Stimulated activated CD4-positive, alpha-beta T cell treated with anti-CD3 and anti-CD28 coated beads, Interleukin-4, amount 100 ng/mL, for 1 hour (primary cell): ENCODE results near the gene CDC20.

Experiments used
- DNase-seq: peaks from one replicate; pipeline ENCODE4 v3.0.0-alpha.2; 2020

Gene CDC20

DNA sequence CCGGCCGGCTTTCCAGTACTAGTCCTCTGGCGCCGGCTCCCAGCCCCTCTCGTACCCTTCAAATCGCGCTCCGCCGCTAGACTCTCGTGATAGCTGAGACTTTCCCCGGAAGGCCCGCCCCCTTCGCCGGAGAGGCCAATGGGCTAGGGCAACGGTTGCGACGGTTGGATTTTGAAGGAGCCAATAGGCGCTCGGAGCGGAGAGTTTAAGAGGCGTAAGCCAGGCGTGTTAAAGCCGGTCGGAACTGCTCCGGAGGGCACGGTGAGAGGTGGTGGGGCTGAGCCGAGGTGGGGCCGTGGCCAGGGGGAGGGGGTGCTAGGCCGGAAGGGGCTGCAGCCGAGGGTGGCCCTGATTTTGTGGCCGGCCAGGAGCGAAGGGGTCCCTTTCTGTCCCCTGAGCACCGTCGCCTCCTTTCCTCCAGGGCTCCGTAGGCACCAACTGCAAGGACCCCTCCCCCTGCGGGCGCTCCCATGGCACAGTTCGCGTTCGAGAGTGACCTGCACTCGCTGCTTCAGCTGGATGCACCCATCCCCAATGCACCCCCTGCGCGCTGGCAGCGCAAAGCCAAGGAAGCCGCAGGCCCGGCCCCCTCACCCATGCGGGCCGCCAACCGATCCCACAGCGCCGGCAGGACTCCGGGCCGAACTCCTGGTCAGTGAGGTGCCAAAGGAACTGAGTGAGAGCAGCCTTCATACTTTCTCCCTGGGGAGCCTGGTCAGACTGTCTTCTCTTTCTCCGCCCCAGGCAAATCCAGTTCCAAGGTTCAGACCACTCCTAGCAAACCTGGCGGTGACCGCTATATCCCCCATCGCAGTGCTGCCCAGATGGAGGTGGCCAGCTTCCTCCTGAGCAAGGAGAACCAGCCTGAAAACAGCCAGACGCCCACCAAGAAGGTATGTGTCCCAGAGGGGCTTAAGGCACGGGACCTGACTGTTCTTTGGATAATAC is at the start of gene CDC20:
TSS of gene CDC20 (plus strand) at position 236 of the 948 bp plus-strand sequence. CDS start at position 471, 235 bp downstream.
- peak; percentile 99 for DNase-seq

DNA sequence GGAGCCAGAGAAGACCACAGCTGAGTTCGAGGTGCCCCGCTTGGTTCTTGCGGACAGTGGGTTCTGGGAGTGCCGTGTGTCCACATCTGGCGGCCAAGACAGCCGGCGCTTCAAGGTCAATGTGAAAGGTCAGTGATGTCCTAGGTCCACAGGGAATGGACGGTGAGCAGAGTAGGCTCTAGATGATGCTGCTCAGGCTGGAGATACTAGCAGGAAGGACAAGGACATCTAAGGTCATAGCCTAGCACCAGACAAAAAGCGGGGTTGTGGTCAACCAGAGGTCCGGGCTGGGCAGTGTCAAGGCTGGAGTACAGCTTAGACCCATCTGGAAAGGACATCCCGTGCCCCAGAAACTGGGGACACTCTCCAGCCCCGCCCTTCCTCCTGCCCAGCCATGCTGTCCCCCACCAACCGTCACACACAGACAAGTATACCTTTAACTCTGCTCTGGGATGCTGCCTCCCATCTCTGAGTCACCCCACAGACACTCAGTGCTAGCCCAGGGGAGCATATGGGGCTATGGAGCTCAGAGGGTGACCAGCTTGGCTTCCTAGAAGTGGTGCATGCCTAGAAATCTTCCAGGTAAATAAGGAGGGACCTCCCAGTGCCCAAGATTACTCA is 49.3 kb upstream of the CDC20 start:
- DNase-seq = no peak

DNA sequence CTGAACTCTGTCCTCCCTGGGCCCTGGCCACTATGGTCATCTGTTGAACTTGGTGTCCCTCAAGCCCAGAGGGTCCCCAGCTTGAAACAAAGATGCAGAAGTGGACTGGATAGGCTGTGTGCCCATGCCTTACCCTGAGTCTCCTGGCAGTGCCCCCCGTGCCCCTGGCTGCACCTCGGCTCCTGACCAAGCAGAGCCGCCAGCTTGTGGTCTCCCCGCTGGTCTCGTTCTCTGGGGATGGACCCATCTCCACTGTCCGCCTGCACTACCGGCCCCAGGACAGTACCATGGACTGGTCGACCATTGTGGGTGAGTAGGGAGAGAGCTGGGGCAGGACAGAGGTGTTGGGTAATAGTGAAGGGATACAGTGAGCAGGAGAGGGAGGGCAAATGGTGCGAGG is 47.3 kb upstream of the CDC20 start:
- no peak for DNase-seq

DNA sequence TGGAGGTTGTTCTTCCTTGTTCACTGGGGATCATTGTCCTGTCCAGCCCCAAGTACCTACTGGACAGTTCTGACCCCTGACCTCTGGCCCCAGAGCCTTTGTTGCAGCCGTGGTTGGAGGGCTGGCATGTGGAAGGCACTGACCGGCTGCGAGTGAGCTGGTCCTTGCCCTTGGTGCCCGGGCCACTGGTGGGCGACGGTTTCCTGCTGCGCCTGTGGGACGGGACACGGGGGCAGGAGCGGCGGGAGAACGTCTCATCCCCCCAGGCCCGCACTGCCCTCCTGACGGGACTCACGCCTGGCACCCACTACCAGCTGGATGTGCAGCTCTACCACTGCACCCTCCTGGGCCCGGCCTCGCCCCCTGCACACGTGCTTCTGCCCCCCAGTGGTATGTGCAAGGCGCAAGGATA is 46.6 kb upstream of the CDC20 start:
- DNase-seq = no peak

DNA sequence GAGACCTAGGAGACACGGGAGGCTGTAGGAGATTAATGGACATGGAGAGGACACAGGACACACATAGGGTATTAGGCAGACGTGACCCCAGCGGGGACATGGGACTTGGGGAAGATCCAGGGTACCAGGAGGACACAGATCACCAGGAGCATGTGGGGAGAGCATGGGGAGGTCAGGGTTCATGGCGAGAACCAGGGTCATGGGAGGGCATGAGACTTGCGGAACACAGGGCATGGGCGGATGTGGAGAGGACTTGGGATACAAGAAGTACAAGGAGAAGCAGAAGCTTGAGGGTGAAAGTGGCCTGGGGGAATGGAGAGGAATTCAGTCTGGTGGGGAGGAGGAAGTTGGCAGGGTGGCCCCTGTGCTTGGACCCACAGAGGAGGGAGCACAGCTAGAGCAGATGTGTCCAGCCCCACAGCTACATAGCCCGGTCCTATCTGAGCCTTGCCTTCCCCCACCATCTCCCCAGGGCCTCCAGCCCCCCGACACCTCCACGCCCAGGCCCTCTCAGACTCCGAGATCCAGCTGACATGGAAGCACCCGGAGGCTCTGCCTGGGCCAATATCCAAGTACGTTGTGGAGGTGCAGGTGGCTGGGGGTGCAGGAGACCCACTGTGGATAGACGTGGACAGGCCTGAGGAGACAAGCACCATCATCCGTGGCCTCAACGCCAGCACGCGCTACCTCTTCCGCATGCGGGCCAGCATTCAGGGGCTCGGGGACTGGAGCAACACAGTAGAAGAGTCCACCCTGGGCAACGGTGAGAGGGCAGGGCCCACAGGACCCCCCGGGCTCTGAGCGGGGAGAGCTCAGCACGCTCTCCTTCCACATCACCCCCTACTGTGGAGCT is 45.9 kb upstream of the CDC20 start:
- DNase-seq = no peak

DNA sequence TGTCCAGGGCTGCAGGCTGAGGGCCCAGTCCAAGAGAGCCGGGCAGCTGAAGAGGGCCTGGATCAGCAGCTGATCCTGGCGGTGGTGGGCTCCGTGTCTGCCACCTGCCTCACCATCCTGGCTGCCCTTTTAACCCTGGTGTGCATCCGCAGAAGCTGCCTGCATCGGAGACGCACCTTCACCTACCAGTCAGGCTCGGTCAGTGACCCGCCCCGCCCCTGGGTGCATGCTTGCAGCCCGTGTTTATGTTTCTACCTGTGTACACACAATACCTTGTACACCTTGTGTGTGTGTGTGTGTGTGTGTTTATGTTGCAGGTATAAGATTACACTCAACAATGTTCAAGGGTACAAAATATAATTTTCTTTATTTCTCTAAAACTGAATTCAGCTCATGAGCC is 45.0 kb upstream of the CDC20 start:
- no peak for DNase-seq

DNA sequence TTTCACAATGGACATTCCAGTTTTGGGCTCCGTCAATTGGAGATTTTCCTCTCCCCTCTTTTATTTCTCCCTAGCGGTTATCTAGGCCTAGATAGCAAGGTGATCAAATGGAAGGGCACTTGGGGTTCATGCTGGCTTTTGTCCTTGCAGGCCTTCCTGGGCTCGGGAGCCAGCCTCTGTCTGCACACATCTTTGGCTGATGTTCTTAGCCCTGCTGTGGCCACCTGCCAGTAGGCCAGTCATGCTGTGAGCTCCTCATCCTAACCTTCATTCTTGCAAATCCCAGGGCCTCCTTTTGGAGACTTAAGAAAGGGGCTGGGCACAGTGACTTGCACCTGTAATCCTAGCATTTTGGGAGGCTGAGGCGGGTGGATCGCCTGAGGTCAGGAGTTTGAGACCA is 44.5 kb upstream of the CDC20 start:
- no peak for DNase-seq

DNA sequence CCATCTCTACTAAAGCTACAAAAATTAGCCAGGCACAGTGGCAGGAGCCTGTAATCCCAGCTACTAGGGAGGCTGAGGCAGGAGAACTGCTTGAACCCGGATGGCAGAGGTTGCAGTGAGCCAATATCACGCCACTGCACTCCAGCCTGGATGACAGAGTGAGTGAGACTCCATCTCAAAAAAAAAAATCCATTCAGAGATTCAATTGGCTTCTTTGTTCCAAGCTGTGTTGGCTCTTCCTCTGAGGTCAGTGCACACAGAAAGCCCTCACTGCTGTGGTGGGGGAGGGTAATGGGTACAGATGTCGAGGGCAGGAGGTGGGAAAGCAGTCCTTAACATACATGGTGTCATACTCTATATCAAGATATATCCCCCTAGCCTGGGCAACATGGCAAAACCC is 43.3 kb upstream of the CDC20 start:
- DNase-seq = no peak

DNA sequence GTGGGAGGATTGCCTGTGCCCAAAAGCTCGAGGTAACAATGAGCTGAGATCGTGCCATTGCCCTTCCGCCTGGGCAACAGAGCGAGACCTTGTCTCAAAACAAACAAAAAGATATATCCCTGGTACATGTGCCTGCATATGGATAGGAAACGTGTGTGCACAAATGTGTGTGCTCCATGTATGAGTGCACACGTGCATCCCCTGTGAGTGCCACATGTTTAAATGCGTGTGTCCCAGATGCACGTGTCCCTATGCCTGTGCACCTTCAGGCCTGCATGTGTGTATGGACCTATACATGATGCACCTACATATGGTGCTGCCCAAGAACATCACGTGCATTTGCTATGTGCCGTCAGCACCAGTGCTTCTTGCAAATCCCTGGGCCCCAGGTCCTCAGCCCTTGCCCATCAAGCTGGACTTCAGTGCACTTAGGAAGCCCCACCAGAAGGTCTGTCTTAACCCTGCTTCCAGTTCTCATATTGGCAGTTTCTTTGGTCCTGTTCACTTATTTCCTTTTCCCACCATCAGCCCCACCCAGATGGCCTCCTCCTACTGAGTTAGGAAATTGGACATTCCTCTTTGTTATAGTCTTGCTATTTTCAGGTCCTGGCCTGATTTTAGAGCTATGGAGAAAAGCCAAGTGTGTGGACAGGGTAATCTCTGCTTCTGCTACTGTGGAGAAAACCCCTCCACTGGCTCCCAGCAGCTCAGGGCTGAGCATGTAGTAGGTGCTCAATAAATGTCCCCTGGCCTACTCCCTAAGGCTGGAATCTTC is 42.6 kb upstream of the CDC20 start:
- DNase-seq = no peak

DNA sequence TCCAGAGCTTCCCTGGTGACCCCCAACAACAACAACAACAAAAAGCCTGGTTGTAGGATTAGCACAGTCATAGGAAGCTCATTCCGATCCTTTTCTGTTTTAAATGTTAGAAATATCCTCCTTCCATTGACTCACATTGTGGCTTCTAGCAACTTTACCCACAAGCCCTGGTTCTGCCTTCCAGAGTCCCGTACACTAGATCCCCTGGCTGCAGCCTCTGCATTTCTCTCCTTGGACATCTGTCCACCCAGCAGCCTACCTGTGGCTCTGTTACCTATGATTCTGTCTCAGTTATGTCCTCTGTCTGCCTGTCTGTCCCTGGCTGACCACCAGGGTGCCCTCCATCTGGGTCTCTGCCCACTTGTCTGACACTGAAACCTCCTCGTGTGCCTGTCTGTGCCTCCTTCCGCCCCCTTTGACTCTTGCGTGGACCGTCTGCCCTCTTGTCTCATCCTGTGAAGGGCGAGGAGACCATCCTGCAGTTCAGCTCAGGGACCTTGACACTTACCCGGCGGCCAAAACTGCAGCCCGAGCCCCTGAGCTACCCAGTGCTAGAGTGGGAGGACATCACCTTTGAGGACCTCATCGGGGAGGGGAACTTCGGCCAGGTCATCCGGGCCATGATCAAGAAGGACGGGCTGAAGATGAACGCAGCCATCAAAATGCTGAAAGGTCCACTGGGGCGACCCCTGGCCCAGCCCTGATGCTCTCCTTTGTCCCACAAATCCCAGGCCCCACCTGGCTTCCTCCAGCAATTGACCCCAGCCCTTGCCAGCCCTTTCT is 41.9 kb upstream of the CDC20 start:
- DNase-seq = no peak

DNA sequence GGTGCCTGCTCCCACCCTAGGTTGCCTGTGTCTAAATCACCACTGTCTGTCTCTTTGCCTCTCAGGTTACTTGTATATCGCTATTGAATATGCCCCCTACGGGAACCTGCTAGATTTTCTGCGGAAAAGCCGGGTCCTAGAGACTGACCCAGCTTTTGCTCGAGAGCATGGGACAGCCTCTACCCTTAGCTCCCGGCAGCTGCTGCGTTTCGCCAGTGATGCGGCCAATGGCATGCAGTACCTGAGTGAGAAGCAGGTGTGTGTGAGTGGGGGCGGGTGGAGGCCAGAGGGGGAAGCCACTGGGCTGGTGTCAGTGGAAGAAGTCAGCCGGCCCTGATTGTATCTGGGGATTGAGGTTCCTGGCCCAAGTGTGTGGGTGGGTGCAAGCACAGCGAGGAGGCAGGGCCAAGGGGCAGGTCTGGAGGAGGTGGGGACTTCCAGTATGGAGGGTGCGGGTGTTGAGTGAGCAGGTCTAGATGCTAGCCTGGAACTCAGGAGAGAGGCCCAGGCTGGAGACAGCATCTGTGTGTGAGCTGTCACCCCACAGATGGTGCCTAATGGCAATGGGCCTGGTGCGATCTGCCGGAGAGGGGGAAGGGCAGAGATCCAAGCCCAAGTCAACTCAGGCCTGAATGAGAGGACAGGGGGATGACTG is 40.8 kb upstream of the CDC20 start:
- DNase-seq = no peak

DNA sequence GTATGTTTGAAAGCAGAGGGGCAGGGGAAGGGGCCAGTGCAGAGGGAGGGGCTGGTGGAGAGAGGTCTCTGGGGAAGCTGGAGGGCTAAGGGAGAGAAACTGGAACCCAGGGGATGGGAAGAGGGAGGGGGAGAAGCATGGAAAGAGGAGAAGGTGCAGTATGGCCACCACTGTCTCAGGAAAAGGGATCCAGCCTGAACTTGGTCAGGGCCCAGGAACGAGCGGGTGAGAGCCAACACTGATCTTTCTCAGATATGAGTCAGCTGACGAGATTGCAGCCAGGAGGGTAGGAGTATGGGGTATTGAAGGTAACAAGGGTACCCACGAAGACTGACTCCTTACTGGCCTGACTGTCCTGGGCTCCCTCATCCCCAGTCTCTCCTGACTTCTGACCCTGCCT is 40.0 kb upstream of the CDC20 start:
- DNase-seq = no peak

DNA sequence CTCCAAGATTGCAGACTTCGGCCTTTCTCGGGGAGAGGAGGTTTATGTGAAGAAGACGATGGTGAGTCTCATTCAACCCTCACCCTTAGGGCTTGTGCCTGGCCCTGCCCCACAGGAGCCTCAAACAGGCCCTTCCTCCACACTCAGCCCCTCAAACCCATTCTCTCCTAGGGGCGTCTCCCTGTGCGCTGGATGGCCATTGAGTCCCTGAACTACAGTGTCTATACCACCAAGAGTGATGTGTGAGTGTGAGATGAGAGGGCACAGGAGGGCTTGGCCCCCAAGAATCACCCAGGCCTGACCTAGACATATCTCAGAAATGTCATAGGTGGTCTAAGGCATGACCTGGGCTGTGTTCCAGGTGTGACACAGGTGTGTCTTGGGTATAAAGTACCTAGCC is 39.5 kb upstream of the CDC20 start:
- DNase-seq = no peak

DNA sequence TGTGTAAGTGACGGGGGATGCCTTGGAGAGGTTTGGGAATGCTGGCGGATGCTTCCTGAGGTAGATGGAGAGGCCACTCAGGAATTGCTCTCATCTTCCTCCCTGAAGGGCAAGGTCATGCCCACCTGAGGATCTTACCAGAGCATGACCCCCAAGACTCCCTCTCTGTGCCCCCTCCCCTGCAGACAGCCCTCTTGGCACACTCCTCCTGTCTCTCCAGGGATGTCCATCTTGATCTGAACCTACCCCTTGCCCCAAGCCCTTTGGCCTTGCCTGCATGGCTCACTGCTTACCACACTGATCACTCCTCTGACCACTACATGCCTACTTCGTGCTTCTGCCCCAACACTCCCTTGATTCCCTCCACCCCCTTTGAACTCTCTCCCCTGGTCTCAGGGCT is 39.0 kb upstream of the CDC20 start:
- DNase-seq = no peak

DNA sequence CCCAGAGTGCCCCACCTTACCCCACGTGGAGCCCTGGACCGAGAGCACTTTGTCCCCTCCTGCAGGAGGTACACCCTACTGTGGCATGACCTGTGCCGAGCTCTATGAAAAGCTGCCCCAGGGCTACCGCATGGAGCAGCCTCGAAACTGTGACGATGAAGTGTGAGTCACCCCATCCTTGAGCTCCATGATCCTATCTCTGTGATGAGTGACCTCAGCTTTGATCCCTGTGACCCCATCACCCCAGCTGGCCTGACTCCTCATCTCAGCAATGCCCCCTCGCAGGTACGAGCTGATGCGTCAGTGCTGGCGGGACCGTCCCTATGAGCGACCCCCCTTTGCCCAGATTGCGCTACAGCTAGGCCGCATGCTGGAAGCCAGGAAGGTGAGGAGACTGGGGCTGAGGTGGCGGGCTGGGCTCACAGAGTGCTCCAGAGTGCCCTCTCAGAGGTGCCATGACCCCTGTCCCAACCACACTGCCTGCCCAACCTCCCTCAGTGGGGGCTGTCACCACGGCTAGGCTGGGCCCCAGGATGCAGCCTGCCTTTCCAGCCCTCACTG is 37.4 kb upstream of the CDC20 start:
- no peak for DNase-seq

DNA sequence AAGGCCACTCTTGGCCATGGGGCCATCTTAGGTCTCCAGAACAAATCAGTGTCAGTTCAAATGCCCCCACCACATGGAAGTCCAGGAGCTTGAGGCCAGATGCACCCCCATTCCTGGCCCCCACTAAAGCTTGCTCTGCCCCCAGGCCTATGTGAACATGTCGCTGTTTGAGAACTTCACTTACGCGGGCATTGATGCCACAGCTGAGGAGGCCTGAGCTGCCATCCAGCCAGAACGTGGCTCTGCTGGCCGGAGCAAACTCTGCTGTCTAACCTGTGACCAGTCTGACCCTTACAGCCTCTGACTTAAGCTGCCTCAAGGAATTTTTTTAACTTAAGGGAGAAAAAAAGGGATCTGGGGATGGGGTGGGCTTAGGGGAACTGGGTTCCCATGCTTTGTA is 36.3 kb upstream of the CDC20 start:
- DNase-seq = no peak

DNA sequence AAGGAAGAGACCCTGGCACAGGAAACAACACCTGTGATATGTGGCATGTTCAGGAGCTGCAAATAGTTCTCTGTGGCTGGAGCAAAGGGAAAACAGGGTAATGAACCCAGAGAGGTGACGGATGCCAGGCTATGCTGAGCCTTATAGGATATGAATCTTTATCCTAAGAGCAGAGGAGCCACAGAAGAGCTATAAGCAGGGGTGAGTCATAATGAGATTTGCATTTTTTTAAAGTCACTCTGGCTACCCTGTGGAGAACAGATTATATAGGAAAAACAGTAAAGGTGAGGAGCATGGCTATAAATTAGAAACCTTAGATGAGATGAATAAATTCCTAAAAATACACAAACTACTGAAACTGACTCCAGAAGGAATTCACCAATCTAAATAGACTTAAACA is 34.0 kb upstream of the CDC20 start:
- DNase-seq = no peak

DNA sequence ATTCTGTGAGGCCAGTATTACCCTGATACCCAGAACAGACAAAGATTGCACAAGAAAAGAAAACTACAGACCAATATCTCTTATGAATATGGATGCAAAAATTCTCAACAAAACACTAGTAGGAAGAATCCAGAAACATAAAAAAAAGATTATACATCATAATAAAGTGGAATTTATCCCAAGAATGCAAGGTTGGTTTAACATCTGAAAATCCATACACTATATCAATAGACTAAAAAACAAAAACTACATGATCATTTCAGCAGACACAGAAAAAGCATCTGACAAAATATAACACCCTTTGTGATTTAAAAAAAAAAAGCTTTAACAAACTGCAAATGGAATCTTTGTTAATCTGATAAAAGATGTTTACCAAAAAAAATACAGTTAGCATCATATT is 33.4 kb upstream of the CDC20 start:
- DNase-seq = no peak

DNA sequence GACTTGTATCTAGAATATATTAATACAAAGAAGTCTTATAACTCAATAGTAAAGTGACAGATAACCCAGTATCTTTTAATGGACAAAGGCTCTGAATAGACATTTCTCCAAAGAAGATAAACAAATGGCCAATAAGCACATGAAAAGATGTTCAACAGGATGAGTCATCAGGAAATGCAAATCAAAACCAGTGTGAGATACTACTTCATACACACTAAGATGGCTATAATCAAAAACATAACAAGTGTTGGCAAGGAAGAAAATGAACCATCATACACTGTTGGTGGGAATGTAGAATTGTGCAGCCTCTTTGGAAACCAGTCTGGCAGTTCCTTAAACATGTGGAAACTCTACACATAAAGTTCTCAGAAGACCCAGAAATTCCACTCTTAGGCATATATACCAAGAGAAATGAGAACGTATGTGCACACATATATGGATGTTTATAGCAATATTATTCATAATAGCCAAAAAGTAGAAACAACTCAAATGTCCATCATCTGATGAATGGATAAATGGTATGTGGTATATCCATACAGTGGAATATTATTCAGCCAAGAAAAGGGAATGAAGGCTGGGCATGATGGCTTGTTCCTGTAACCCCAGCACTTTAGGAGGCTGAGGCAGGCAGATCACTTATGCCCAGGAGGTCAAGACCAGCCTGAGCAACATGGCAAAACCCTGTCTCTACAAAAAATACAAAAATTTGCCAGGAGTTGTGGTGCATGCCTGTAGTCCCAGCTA is 31.1 kb upstream of the CDC20 start:
- no peak for DNase-seq
